Ovary (tissue), 9 donors: Measurements from ENCODE around the gene VSX2. TPM values are rescaled to one million over a fixed set of nuclear protein-coding genes. Genes with fewer than 3 reads are reported as not detected.

Experiments used
- DNase-seq, 5 donors: peaks; one replicate each; pipeline ENCODE4 v3.0.0-alpha.2; 2019 to 2020
- H3K27ac ChIP-seq, 2 donors: fragments of 200-600 bp; one replicate each; pipeline versions ENCODE4 v1.5.1 to v1.8.0; 2019 to 2022
- H3K27me3 ChIP-seq: fragments of 200-600 bp; one replicate; pipeline ENCODE4 v1.8.0; 2022
- H3K36me3 ChIP-seq: fragments of 200-600 bp; sonication (generic); one replicate; pipeline ENCODE4 v1.5.1; 2019
- H3K4me1 ChIP-seq: one replicate; pipeline ENCODE4 v1.8.1; 2013; ENCODE audit warnings: mild to moderate bottlenecking, moderate library complexity; ENCODE audit not compliant: insufficient read depth
- H3K4me3 ChIP-seq: fragments of 200-600 bp; sonication (generic); one replicate; pipeline ENCODE4 v1.5.1; 2017
- H3K9me3 ChIP-seq, 2 donors: fragments of 200-600 bp in 1 of 2; sonication (generic) in 1 of 2; one replicate each; pipeline versions ENCODE4 v1.5.1 to v1.8.1; 2013 to 2019; ENCODE audit warnings: mild to moderate bottlenecking in 1 of 2, moderate library complexity in 1 of 2
- EP300 ChIP-seq: sonication (generic); formaldehyde crosslinking; IDR thresholded peaks from one replicate; pipeline ENCODE4 v1.6.1; 2017; ENCODE audit warnings: antibody characterized with exemption
- POLR2A ChIP-seq: fragments of 450-650 bp; IDR thresholded peaks from one replicate; pipeline ENCODE4 v1.6.1; 2017; ENCODE audit warnings: antibody characterized with exemption, mild to moderate bottlenecking, moderate library complexity
- WGBS, 3 donors: extraction: QIAGEN DNeasy Blood & Tissue Kit in 1 of 3; methylation state at CpG; one replicate each; pipeline versions ENCODE4 v1.1.5 to v1.1.7; 2013 to 2017; 5-methylcytosine and 5-hydroxymethylcytosine counted together
- intact Hi-C, 4 donors: fragments of 100-400 bp; cut with DNase I; formaldehyde crosslinking; loops; one replicate each; pipeline versions ENCODE4 v1.11.0 to v1.15.1; 2022 to 2023
- polyA plus RNA-seq, 2 donors: library from polyadenylated mRNA; stranded (reverse); fragments of 200-250 nt in 1 of 2; fragments of 350-450 nt in 1 of 2; fragmentation: Illumina TruSeq in 1 of 2; extraction: RNeasy Lipid Tissue Mini Kit (QIAGEN cat#74804) in 1 of 2; gene quantifications; one replicate each; pipeline ENCODE4 v1.2.3, GENCODE V29; 2013 to 2014
- total RNA-seq, 7 donors: library from RNA; depleted of rRNA in 2 of 7; stranded (reverse); fragments of >200 nt in 2 of 7; fragmentation: NEBNext Ultra II Directional in 3 of 7; extraction: Animal tissue kit (Norgen Biotek cat#: 25700) in 3 of 7; gene quantifications; one replicate each; pipeline versions ENCODE4 v1.1.0 to v1.2.4, GENCODE V29; 2016 to 2023
- TF ChIP-seq, protein P1 (sequence below), 3 donors: fragments of 450-650 bp in 2 of 3; fragments of 200-600 bp in 1 of 3; IDR thresholded peaks; one replicate each; pipeline versions ENCODE4 v1.5.1 to v1.8.0; 2016 to 2022; ENCODE audit warnings: antibody characterized with exemption in 3 of 3, mild to moderate bottlenecking in 1 of 3
- donor health status: DM: no; HTN: no; CAD: no; lungs with moderate emphysema.
- donor health status: DM: no; HTN: no; CAD: no.
- donor health status: Bipolar disorder and iron deficiency.
- donor health status: DM: yes; HTN: yes; CAD: no.
- donor health status: DM: no; HTN: no; CAD: no.
- donor health status: DM: yes; HTN: yes; CAD: no.

The VSX2 gene
- total and polyA plus RNA-seq, 9 donors = not detected

DNA sequence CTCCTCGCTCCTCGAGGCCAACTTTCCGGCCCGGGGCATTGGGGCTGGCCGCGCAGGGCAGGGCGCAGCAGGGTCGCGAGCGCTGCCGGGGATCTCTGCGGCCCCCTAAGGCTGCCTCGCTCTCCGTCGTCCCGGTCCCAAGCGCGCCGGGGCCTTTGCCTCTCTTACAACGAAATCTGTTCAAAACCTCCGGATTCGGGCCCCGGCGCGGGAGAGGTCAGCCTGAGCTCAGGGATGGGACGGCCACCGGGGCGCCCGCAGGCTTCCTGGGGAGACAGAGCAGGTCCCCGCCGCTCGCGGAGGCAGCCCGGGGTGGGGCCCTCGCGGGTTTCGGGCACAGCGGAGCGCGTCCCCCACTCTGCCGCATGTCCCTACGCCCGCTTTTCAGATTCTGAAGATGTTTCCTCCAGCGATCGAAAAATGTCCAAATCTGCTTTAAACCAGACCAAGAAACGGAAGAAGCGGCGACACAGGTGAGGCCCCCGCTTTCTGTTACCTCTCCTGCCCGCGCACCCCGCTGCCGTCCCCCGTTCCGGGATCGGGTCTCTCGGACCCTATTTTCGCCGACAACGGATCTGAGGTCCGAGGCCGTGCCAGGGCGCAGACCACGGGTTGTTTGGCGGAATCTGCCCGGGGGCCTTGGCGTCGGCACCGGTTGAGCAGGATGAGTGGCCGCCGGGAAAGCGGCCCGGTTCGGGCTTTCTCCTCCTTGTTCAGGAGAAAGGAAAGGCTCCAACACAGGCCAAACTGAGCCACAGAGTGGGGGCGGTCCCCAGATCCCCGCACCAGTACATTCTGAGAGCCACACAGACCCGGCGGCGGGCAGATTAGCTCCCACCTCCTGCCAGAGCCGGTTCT is 1.8 kb downstream of the VSX2 start:
- intact Hi-C loops = loop anchor here in 2 of 4 donors (10.0 kb wide), 1 partner anchor 126 kb away; no protein-coding TSS in a partner anchor
- no peak overlapping the region for H3K27ac ChIP-seq
- H3K9me3 ChIP-seq = no peaks in the 10 kb centered on the region
- H3K27me3 ChIP-seq = peaks cover 6% of the 10 kb centered on the region
- WGBS, 3 donors = 2 to 5% (median 3%) methylated on average over 69 to 80 of the region's 80 CpGs
- DNase-seq = no peak
- TF ChIP-seq, protein P1, sequence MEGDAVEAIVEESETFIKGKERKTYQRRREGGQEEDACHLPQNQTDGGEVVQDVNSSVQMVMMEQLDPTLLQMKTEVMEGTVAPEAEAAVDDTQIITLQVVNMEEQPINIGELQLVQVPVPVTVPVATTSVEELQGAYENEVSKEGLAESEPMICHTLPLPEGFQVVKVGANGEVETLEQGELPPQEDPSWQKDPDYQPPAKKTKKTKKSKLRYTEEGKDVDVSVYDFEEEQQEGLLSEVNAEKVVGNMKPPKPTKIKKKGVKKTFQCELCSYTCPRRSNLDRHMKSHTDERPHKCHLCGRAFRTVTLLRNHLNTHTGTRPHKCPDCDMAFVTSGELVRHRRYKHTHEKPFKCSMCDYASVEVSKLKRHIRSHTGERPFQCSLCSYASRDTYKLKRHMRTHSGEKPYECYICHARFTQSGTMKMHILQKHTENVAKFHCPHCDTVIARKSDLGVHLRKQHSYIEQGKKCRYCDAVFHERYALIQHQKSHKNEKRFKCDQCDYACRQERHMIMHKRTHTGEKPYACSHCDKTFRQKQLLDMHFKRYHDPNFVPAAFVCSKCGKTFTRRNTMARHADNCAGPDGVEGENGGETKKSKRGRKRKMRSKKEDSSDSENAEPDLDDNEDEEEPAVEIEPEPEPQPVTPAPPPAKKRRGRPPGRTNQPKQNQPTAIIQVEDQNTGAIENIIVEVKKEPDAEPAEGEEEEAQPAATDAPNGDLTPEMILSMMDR (IDR thresholded peaks at IDR 0.05) = no peak
- TF ChIP-seq POLR2A (no peak), EP300 (no peak)
- peaks cover 9% of the 10 kb centered on the region for H3K4me1 ChIP-seq
- H3K36me3 ChIP-seq = no peaks in the 10 kb centered on the region
- H3K4me3 ChIP-seq = peak overlapping the region; percentile 1

DNA sequence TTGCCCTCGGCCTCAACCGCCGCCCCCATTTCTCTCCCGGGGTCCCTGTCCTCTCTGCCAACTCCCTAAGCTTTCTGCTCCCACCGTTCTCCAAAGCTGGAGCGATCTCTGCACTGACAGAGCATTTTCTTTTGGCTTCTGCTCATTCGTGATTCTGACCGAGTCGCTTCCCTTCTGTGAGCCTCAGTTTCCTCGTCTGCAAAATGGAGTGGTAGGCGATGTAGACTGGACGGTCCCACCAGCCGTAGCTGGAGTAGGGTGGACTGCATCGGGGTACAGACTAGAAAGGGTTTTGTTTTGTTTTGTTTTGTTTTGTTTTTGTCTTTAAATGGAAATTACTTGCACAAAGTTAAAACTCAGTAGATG is 2.4 kb downstream of the VSX2 start:
- H3K9me3 ChIP-seq = no peaks in the 10 kb centered on the region
- H3K4me3 ChIP-seq = no peak overlapping the region
- H3K27ac ChIP-seq = no peak overlapping the region
- H3K4me1 ChIP-seq = peaks cover 9% of the 10 kb centered on the region
- WGBS, 3 donors = 6 to 14% (median 8%) methylated on average over 14 of the region's 14 CpGs
- H3K36me3 ChIP-seq = no peaks in the 10 kb centered on the region
- H3K27me3 ChIP-seq = peaks cover 6% of the 10 kb centered on the region
- TF ChIP-seq EP300 = no peak
- TF ChIP-seq, protein P1 (IDR thresholded peaks at IDR 0.05) = no peak
- TF ChIP-seq POLR2A = no peak
- DNase-seq = no peak
- intact Hi-C loops = loop anchor here in 2 of 4 donors (10.0 kb wide), 1 partner anchor 127 kb away; no protein-coding TSS in a partner anchor

DNA sequence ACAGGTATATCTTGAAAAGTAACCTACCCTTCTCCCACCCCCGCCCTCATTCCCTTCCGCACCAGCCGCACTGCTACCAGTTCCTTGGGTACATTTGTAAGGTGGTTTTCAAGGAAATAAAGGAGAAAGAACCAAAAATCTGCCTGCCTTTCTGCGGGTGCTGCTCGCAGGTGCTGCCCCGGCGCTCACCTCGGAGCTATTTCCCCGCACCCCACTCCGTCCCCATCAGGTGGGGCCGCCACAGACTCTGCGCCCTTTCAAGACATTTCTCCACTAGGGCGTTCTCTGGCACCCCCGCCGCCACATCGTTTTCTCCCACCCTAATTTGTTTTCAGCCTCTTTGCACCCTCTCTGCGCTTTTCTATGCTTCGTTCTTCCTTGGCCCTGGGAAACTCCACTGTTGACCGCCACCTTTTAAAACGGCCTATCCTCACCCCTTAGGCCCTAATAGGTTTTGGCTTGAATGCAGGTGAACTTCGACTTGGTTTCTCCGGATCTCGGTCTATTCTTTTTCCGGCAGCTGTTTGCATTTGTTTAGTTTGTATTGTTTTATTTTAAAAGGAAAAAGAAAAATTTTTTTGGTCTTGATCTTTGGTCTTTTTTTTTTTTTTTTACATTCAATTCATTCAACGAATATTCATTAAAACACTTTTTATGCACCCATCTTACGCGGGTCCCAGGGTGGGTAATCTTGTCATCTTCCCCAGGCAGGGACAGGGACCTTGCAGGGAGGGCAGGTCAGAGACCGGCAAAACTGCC is 3.0 kb downstream of the VSX2 start:
- intact Hi-C loops = loop anchor here in 2 of 4 donors (10.0 kb wide), 1 partner anchor 127 kb away; no protein-coding TSS in a partner anchor
- Histone ChIP-seq H3K4me3 (no peak overlapping the region), H3K27ac (no peak overlapping the region), H3K27me3 (peaks cover 6% of the 10 kb centered on the region), H3K9me3 (no peaks in the 10 kb centered on the region), H3K4me1 (peaks cover 9% of the 10 kb centered on the region), H3K36me3 (no peaks in the 10 kb centered on the region)
- TF ChIP-seq, protein P1 (IDR thresholded peaks at IDR 0.05) = no peak
- TF ChIP-seq EP300 (no peak), POLR2A (no peak)
- no peak for DNase-seq
- 16 to 17% (median 16%) methylated on average over 28 of the region's 28 CpGs for WGBS, 3 donors

DNA sequence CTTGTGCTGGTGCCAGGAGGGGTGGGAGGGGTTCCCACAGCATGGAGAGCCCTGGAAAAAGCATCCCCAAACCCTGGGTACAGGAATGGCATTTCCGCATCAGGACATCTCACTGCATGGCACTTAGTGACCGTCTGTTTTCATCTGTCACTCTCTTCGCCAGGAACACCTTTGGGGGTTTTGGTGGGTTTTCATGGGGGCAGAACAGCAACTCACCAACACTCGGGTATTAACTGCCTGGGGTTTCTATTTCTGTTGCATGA is 3.5 kb downstream of the VSX2 start:
- Histone ChIP-seq H3K4me1 (peaks cover 9% of the 10 kb centered on the region), H3K27ac (no peak overlapping the region), H3K36me3 (no peaks in the 10 kb centered on the region), H3K4me3 (no peak overlapping the region), H3K9me3 (no peaks in the 10 kb centered on the region), H3K27me3 (peaks cover 6% of the 10 kb centered on the region)
- TF ChIP-seq, protein P1 (IDR thresholded peaks at IDR 0.05) = no peak
- TF ChIP-seq POLR2A (no peak), EP300 (no peak)
- 33 to 38% (median 37%) methylated on average over 4 of the region's 4 CpGs for WGBS, 3 donors
- DNase-seq = no peak
- intact Hi-C loops = loop anchor here in 2 of 4 donors (10.0 kb wide), 1 partner anchor 128 kb away; no protein-coding TSS in a partner anchor
